ENCODE data around the gene KAT6B.
"Not testable (repeated sequence)": the region's sequence is repeated elsewhere in the genome, so short reads cannot be mapped to it uniquely, and the experiment has no call there.

KAT6B gene

DNA sequence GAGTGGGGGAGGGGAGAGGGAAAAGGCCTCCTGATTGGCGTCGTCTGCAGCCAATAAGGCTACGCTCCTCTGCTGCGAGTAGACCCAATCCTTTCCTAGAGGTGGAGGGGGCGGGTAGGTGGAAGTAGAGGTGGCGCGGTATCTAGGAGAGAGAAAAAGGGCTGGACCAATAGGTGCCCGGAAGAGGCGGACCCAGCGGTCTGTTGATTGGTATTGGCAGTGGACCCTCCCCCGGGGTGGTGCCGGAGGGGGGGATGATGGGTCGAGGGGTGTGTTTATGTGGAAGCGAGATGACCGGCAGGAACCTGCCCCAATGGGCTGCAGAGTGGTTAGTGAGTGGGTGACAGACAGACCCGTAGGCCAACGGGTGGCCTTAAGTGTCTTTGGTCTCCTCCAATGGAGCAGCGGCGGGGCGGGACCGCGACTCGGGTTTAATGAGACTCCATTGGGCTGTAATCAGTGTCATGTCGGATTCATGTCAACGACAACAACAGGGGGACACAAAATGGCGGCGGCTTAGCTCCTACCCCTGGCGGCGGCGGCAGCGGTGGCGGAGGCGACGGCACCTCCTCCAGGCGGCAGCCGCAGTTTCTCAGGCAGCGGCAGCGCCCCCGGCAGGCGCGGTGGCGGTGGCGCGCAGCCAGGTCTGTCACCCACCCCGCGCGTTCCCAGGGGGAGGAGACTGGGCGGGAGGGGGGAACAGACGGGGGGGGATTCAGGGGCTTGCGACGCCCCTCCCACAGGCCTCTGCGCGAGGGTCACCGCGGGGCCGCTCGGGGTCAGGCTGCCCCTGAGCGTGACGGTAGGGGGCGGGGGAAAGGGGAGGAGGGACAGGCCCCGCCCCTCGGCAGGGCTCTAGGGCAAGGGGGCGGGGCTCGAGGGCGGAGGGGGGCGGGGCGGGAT lies at the start of gene KAT6B:
Gene KAT6B (plus strand): TSS at position 459 of the 903 bp plus-strand sequence. CDS start 16,258 bp downstream, outside the sequence.
- DNase-seq, result peak; percentile 99

DNA sequence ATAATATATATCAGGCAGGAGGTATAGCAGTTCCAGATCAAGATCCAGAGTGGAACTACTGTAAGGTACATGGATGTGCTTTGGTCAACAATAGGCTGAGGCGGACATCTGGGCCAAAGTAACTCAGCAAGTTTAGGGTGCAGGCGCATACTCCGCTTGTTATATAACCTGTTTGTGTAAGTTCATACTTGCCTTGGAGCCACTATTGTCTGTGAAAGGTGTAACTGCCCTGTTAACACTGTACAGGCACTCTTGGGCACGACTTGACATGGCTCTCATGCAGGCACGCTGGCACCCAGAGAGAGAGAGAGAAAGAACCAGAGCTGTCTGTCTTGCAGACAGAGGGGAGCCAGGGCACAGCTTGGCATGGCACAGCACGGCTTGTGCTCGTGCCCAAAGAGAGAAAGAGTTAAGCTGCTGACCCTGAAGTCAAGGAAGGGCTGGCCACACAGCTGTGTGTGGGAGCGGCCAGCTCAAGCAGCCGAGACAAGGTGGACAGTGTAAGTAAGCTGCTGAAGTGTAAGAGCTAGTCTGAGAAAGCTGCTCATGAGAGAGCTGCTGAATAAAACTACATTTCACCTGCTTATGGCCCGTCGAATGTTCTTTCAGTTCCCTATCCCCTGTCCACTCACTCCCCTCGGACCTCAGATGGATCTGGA lies 47.8 kb upstream of the KAT6B start:
- DNase-seq, result no peak

DNA sequence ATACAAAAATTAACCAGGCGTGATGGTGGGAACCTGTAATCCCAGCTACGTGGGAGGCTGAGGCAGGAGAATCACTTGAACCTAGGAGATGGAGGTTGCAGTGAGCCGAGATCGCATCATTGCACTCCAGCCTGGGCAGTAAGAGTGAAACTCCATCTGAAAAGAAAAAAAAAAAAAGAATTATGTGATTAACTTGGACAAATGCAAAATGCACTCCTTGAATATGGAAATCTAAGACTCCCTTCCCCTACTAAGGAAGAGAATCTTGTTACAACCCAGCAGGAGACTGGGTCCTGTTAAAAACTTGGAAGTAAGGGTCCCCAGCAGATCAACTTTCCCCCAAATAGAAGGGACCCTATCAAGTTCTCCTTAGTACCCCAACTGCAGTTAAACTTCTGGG lies 44.5 kb upstream of the KAT6B start:
- DNase-seq, result not testable (repeated sequence)

DNA sequence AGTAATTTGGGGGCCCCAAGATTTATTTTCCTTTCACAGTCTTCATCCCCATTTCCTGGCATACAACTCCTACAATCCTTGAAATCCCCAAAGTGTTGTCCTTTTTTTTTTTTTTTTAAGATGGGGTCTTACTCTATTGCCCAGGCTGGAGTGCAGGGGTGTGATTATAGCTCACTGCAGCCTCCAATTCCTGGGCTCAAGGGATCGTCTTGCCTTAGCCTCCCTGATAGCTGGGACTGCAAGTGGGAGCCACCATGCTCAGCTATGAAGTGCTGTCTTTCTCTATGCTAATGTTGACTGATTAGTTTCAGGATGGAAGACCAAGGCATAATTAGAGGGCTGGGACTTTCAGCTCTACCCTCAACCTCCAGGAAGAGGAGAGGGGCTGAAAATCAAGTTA lies 41.9 kb upstream of the KAT6B start:
- DNase-seq, result no peak

DNA sequence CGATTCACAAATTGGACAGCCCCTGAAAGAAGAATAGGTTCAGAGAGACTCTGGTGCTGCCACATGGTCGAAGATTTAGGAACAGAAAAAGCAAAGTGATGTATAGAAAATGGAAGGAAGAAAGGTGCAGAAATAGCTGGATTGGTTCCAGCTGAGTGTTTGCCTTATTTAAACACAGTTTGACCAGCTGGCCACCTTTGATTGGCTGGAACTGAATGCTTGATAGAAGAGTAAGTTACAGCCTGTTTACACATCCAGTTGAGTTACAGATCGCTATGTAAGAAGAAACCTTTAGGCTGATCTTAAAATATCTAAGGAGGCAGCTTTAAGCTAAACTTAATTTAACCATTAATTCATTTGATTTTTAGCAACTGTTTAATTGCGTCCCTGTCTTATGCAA lies 40.3 kb upstream of the KAT6B start:
- no peak for DNase-seq

DNA sequence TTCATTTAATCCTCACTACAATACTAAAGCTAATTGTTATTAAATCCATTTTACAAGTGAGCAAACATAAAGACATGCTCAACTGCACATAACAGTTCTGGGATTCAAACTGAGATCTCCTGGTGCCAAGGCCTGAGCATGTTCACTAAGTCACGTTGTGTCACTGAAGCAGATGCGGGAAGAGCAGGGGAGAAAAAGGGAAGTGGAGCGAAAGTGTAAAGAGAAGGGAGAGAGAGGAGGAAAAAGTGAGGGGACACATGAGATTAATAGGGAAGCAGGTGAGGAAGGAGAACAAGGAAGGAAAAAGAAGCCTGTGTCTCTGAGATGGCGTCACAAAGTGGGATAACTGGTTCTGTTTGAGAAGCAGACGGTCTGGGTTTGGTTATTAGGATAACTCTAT lies 38.9 kb upstream of the KAT6B start:
- DNase-seq, result no peak

- not testable (repeated sequence) for DNase-seq
Observed at GRCh38 chr10:74791979-74792378, 34.4 kb upstream of the KAT6B start.

DNA sequence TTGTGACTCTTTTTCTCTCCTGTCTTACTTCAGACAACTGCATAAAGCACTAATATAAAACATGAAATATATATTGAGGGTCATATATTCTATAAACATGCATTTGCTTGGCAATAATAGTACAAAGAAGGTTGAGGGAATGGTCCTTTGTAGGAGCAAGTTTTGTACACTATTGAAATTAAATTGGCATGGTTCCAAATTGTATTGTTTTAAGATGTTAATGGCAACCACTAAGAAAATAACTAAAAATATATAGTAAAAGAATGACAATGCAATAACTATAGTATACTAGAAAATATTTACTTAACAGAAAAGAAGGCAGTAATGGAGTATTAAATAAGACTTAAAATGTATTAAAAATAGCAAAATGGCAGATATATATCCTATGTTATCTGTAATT lies 33.7 kb upstream of the KAT6B start:
- DNase-seq, result no peak

DNA sequence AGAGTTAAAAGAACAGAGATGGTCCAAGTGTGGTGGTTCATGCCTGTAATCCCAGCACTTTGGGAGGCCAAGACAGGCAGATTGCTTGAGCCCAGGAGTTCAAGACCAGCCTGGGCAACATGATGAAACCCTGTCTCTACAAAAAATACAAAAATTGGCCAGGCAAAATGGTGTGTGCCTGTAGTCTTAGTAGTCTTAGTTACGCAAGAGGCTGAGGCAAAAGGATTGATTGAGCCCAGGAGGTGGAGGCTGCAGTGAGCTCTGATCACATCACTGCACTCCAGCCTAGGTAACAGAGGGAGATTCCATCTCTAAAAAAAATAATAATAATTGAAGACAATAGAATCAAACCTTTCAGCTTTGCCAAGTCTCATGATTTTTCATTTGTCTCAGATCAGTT lies 33.2 kb upstream of the KAT6B start:
- DNase-seq, result not testable (repeated sequence)

DNA sequence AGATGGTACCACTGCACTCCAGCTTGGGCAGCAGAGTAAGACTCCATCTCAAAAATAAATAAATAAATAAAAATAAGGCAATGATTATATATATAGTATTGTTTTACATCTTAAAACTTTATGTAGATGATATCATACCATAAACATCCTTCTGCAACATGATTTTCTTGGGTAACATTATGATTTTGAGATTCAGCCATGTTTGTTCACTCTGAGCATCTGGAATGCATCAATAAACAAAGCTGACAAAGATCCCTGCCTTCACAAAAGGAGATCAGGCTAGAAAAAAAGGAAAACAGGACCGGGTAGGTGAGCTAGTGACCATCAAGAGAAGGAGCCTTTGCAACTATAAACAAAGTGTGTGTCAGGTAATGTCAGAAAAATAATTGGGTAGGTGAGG lies 31.9 kb upstream of the KAT6B start:
- no peak for DNase-seq

DNA sequence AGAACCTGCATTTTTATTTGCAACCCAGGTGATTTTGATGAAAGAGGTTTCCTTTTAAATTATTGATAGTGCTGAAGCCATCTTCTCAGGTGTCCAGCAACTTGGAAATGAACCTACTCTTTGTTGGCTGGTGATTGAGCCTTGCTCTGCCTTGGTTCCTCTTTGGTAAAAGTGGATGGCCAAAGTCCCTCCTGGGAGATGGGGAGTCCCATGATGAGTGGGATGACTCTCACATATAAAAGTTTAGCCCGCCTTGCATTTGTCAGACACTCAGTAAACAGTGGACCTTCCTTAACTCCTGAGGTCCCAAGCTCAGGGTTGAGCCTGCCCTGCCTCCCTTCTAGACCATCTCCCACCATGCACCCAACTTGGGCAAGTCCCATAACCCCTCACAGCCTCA lies 28.9 kb upstream of the KAT6B start:
- no peak for DNase-seq

DNA sequence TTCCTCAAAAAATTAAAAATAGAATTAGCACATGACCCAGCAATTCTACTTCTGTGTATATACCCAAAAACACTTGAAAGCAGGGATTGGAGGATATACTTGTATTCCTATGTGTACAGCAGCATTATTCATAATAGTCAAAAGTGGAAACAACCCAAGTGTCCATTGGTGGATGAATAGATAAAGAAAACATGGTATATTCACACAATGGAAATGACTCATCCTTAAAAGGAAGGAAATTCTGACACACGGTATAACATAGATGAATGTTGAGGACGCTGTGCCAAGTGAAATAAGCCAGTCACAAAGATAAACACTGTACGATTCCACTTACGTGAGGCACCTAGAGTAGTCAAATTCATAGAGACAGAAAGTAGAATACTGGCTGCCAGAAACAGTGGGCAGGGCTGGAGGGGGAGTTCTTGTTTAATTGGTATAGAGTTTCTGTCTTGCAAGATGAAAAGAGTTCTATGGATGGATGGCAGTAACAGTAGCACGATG lies 26.6 kb upstream of the KAT6B start:
- DNase-seq, result no peak

- DNase-seq, result no peak
Observed at GRCh38 chr10:74801447-74801846, 25.0 kb upstream of the KAT6B start.

GRCh38 chr10:74808501-74808900 lies 17.9 kb upstream of the KAT6B start:
- DNase-seq, result no peak

DNA sequence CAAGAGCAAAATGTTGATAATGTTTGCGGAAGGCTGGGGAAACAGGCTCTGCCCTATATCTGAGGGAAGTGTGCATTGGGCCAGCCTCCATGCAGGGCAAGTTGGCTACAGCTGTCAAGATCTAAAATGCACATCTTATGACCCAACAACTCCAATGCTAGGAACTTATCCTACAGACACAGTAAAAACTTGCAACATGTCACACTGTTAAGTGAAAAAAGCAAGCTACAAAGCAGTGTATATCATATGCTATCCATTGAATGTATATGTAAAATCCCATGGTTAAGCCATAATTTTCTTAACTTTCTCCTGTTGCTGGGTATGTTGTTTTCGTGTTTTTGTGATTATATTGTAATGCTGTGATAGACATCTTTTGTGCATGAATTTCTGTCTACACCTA lies 16.3 kb upstream of the KAT6B start:
- no peak for DNase-seq

- no peak for DNase-seq
Observed at GRCh38 chr10:74813381-74814259, 12.8 kb upstream of the KAT6B start.

- no peak for DNase-seq
Observed at GRCh38 chr10:74814797-74815196, 11.6 kb upstream of the KAT6B start.

- no peak for DNase-seq
Observed at GRCh38 chr10:74816824-74817498, 9.4 kb upstream of the KAT6B start.

- no peak for DNase-seq
Observed at GRCh38 chr10:74821501-74821900, 4.9 kb upstream of the KAT6B start.

DNA sequence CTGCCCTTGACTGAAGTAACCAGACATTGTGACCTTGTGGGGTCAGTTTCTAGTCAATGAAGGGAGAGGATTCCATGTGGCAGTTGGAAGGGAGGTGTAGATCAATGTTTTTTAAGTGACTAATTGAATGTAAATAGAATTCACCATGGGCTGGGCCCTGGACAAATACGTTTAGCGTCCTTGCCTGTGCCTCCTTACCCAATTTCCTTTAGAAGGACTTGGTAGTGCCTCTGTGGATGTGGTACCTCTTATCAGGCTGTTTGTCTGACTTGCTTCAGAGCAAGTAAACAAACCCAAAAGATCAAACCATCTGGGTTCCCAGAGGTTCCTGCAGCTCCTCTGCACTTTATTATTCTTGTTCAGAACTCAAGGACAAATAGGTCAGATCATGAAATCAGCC lies 4.3 kb upstream of the KAT6B start:
- no peak for DNase-seq

DNA sequence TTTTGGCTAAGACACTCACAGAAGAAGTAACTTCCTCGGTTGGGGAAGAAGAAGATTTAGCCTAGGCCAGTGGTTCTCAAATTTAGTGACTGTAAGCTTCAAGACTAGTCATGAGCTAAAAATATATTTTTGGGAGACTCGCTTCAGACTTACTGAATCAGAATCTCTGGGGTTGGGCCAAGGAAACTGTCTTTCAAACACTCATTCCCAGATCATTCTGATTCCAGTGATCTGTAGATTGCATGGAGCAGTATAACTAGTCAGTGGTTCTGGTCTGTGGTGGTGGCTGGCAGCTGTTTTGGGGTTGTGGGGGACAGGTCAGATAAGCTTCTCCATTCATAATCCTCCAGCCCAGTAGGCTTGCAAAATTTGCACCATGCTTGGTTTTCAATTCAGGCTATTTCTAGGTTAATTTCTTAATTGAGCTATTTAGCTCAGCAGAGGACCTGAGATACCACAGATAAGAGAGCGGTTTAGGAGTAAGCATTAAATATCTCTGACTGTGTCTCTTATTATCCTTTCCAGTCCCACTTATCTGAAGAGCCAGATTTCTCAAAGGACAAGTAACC lies 3.8 kb upstream of the KAT6B start:
- DNase-seq, result no peak

DNA sequence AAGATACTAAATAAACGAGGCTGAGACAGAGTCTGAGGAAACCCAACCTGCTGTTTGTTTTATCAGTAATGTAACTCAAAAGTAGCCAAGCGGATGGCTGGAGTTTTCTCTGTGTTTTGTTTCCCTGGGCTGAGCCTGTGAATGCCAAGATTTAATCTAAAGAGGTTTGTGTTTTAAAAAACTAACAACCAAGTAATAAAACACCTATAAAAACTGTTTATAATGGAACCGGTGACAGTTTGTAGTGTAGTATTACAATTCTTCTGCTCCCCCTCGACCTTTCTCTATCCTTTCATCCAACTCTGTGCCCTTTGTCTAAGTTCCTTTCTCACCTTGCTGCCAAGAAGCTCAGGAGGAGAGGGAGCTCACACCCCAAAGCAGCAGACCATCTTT lies 2.6 kb upstream of the KAT6B start:
- no peak for DNase-seq

Data from activated CD8-positive, alpha-beta memory T cell treated with anti-CD3 and anti-CD28 coated beads, Interleukin-2, amount 50 U/mL, for 4 hours (primary cell).